Osteocyte (in vitro differentiated cells): ENCODE measurements around the gene NOP16. TPM values are rescaled to one million over a fixed set of nuclear protein-coding genes. Genes with fewer than 3 reads are reported as not detected.

Experiments
- DNase-seq: peaks from one replicate; pipeline ENCODE4 v3.0.0; 2021; ENCODE audit warnings: mixed read lengths; ENCODE audit not compliant: unreplicated experiment; ENCODE audit errors: extremely low spot score
- H3K27ac Mint-ChIP-seq: one replicate; pipeline ENCODE4 v1.8.0; 2021; ENCODE audit warnings: mild to moderate bottlenecking, mixed read lengths; ENCODE audit not compliant: unreplicated experiment
- H3K27me3 Mint-ChIP-seq: one replicate; pipeline ENCODE4 v1.8.0; 2021; ENCODE audit warnings: mixed read lengths; ENCODE audit not compliant: unreplicated experiment
- H3K36me3 Mint-ChIP-seq: one replicate; pipeline ENCODE4 v1.8.0; 2021; ENCODE audit warnings: mixed read lengths; ENCODE audit not compliant: unreplicated experiment
- H3K4me1 Mint-ChIP-seq: one replicate; pipeline ENCODE4 v1.8.0; 2021; ENCODE audit warnings: mixed read lengths; ENCODE audit not compliant: unreplicated experiment
- H3K4me3 Mint-ChIP-seq: one replicate; pipeline ENCODE4 v1.8.0; 2021; ENCODE audit warnings: mild to moderate bottlenecking, moderate library complexity, mixed read lengths; ENCODE audit not compliant: unreplicated experiment
- H3K9me3 Mint-ChIP-seq: one replicate; pipeline ENCODE4 v1.8.0; 2021; ENCODE audit warnings: mixed read lengths; ENCODE audit not compliant: unreplicated experiment
- CTCF ChIP-seq: fragments of 200-600 bp; sonication (generic); IDR thresholded peaks from 2 replicates; pipeline ENCODE4 v1.5.0; 2021; ENCODE audit warnings: antibody characterized with exemption, mild to moderate bottlenecking, moderate library complexity
- total RNA-seq: library from RNA; stranded (reverse); gene quantifications from 2 replicates; pipeline ENCODE4 v1.2.1, GENCODE V29; 2021

The NOP16 gene
- total RNA-seq, 1 donor from 2014 or later: 15.5 TPM

GRCh38 chr5:176426876-176427275 is 38.5 kb upstream of the NOP16 start:
- no peaks in the 10 kb centered on the region for H3K36me3 Mint-ChIP-seq
- no peak for TF ChIP-seq CTCF
- no peak overlapping the region for H3K4me3 Mint-ChIP-seq
- no peak overlapping the region for H3K27ac Mint-ChIP-seq
- no peaks in the 10 kb centered on the region for H3K9me3 Mint-ChIP-seq
- no peak for DNase-seq
- peaks cover 2% of the 10 kb centered on the region for H3K4me1 Mint-ChIP-seq
- peaks cover 19% of the 10 kb centered on the region for H3K27me3 Mint-ChIP-seq

GRCh38 chr5:176425791-176426190 is 37.4 kb upstream of the NOP16 start:
- Mint-ChIP-seq H3K4me1 (peaks cover 2% of the 10 kb centered on the region), H3K27ac (no peak overlapping the region)

GRCh38 chr5:176425138-176425537 is 36.7 kb upstream of the NOP16 start:
- DNase-seq: no peak
- TF ChIP-seq CTCF: no peak
- Mint-ChIP-seq H3K4me1 (peaks cover 2% of the 10 kb centered on the region), H3K27ac (no peak overlapping the region), H3K36me3 (no peaks in the 10 kb centered on the region), H3K4me3 (no peak overlapping the region), H3K27me3 (peaks cover 22% of the 10 kb centered on the region), H3K9me3 (no peaks in the 10 kb centered on the region)

More at GRCh38 chr5:176425791-176426190, 37.4 kb upstream of the NOP16 start:
- H3K36me3 Mint-ChIP-seq: no peaks in the 10 kb centered on the region
- TF ChIP-seq CTCF: no peak
- peaks cover 23% of the 10 kb centered on the region for H3K27me3 Mint-ChIP-seq
- DNase-seq: no peak
- H3K4me3 Mint-ChIP-seq: no peak overlapping the region
- no peaks in the 10 kb centered on the region for H3K9me3 Mint-ChIP-seq

- TF ChIP-seq CTCF: no peak
- Mint-ChIP-seq H3K9me3 (no peaks in the 10 kb centered on the region), H3K4me1 (peaks cover 2% of the 10 kb centered on the region), H3K36me3 (no peaks in the 10 kb centered on the region), H3K27ac (no peak overlapping the region), H3K4me3 (no peak overlapping the region), H3K27me3 (peaks cover 23% of the 10 kb centered on the region)
- no peak for DNase-seq
Observed at GRCh38 chr5:176424181-176424580, 35.8 kb upstream of the NOP16 start.

GRCh38 chr5:176420972-176421544 is 32.7 kb upstream of the NOP16 start:
- no peak for DNase-seq
- peaks cover 7% of the 10 kb centered on the region for H3K4me1 Mint-ChIP-seq
- peaks cover 23% of the 10 kb centered on the region for H3K27me3 Mint-ChIP-seq
- H3K4me3 Mint-ChIP-seq: no peak overlapping the region
- H3K36me3 Mint-ChIP-seq: no peaks in the 10 kb centered on the region
- no peak for TF ChIP-seq CTCF
- no peak overlapping the region for H3K27ac Mint-ChIP-seq
- H3K9me3 Mint-ChIP-seq: no peaks in the 10 kb centered on the region
